Measurements from ENCODE around the gene BTG3.

DNA sequence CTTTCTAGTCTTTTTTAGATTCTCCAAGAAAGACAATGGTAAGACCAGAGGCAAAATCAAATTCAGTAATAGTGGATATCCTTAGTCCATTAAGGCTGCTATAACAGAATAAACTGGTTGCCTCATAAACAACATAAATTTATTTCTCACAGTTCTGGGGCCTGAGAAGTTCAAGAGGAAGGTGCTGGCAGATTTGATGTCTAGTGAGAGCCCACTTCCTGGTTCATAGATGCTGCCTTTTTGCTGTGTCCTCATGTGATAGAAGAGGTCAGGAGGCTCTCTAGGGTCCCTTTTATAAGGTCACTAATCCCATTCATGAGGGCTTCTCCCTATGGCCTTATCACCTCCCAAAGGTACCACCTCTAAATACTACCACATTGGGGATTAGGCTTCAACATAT is 31.5 kb upstream of the BTG3 start:
- TF ChIP-seq, protein P1, sequence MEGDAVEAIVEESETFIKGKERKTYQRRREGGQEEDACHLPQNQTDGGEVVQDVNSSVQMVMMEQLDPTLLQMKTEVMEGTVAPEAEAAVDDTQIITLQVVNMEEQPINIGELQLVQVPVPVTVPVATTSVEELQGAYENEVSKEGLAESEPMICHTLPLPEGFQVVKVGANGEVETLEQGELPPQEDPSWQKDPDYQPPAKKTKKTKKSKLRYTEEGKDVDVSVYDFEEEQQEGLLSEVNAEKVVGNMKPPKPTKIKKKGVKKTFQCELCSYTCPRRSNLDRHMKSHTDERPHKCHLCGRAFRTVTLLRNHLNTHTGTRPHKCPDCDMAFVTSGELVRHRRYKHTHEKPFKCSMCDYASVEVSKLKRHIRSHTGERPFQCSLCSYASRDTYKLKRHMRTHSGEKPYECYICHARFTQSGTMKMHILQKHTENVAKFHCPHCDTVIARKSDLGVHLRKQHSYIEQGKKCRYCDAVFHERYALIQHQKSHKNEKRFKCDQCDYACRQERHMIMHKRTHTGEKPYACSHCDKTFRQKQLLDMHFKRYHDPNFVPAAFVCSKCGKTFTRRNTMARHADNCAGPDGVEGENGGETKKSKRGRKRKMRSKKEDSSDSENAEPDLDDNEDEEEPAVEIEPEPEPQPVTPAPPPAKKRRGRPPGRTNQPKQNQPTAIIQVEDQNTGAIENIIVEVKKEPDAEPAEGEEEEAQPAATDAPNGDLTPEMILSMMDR (IDR thresholded peaks at IDR 0.05 in 2 of 3, conservative IDR thresholded peaks at IDR 0.05 in 1 of 3; ENCODE audit: insufficient read depth in 2 of 3, low read depth in 1 of 3, low read length in 3 of 3) = no peak
- no peak for TF ChIP-seq ETS2 (tag; IDR thresholded peaks at IDR 0.05; ENCODE audit: borderline replicate concordance, poor library complexity, severe bottlenecking)
- TF ChIP-seq RFX5 (IDR thresholded peaks at IDR 0.05; ENCODE audit: low read depth, low read length) = no peak
- TF ChIP-seq KDM1A (IDR thresholded peaks at IDR 0.05) = no peak
- TF ChIP-seq EP300 (IDR thresholded peaks at IDR 0.05; ENCODE audit: low read length) = no peak
- TF ChIP-seq, protein P2, sequence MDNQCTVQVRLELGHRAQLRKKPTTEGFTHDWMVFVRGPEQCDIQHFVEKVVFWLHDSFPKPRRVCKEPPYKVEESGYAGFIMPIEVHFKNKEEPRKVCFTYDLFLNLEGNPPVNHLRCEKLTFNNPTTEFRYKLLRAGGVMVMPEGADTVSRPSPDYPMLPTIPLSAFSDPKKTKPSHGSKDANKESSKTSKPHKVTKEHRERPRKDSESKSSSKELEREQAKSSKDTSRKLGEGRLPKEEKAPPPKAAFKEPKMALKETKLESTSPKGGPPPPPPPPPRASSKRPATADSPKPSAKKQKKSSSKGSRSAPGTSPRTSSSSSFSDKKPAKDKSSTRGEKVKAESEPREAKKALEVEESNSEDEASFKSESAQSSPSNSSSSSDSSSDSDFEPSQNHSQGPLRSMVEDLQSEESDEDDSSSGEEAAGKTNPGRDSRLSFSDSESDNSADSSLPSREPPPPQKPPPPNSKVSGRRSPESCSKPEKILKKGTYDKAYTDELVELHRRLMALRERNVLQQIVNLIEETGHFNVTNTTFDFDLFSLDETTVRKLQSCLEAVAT (IDR thresholded peaks at IDR 0.05) = no peak

Measured in K562 (cell line).